Omental fat pad (tissue), 4 donors: ENCODE data around the gene ST3GAL6. TPM values are rescaled to one million over a fixed set of nuclear protein-coding genes. Genes with fewer than 3 reads are reported as not detected.

Experiments
- ATAC-seq: fragments of 150-250 bp; one replicate; pipeline ENCODE4 v1.9.1; 2016; ENCODE audit warnings: mild to moderate bottlenecking, moderate library complexity; ENCODE audit not compliant: low FRiP score
- DNase-seq: peaks from one replicate; pipeline ENCODE4 v3.0.0-alpha.2; 2019; ENCODE audit warnings: low spot score
- CTCF ChIP-seq, 3 donors: fragments of 450-650 bp; IDR thresholded peaks; one replicate each; pipeline ENCODE4 v1.5.1; 2016 to 2017; ENCODE audit warnings: antibody characterized with exemption in 3 of 3, mild to moderate bottlenecking in 3 of 3, moderate library complexity in 2 of 3
- total RNA-seq, 4 donors: library from RNA; depleted of rRNA; stranded (reverse); fragments of >200 nt; gene quantifications; one replicate each; pipeline ENCODE4 v1.1.0, GENCODE V29; 2016

ST3GAL6 gene
- total RNA-seq, 4 donors from 2014 or later = 8.5 to 19.4 (median 16.0) TPM

GRCh38 chr3:98807011-98807410, 43.9 kb downstream of the ST3GAL6 start:
- DNase-seq (no peak), ATAC-seq (no peak)
- TF ChIP-seq CTCF (IDR thresholded peaks at IDR 0.05) = no peak

GRCh38 chr3:98807561-98807960, 44.4 kb downstream of the ST3GAL6 start:
- ATAC-seq (no peak), DNase-seq (no peak)
- no peak for TF ChIP-seq CTCF (IDR thresholded peaks at IDR 0.05)

- ATAC-seq = no peak
- no peak for TF ChIP-seq CTCF (IDR thresholded peaks at IDR 0.05)
- no peak for DNase-seq
These were observed 44.9 kb downstream of the ST3GAL6 start for GRCh38 chr3:98808071-98808470.

GRCh38 chr3:98809557-98809956, 46.4 kb downstream of the ST3GAL6 start:
- no peak for DNase-seq
- no peak for ATAC-seq
- no peak for TF ChIP-seq CTCF (IDR thresholded peaks at IDR 0.05)

GRCh38 chr3:98811048-98811447, 47.9 kb downstream of the ST3GAL6 start:
- DNase-seq = no peak
- no peak for ATAC-seq
- TF ChIP-seq CTCF (IDR thresholded peaks at IDR 0.05) = no peak

GRCh38 chr3:98812851-98813374, 49.8 kb downstream of the ST3GAL6 start:
- TF ChIP-seq CTCF (IDR thresholded peaks at IDR 0.05) = no peak
- ATAC-seq (no peak), DNase-seq (no peak)

- DNase-seq (no peak), ATAC-seq (no peak)
- TF ChIP-seq CTCF (IDR thresholded peaks at IDR 0.05) = no peak
These were observed 51.8 kb downstream of the ST3GAL6 start for GRCh38 chr3:98814817-98815420.
